Midbrain (tissue), 1 donor: ENCODE data around the gene TIMM44.
"Not testable (repeated sequence)": the region's sequence is repeated elsewhere in the genome, so short reads cannot be mapped to it uniquely, and the experiment has no call there.

Experiments used
- DNase-seq: peaks from one replicate; lab custom pipeline; 2025; lab: John Stamatoyannopoulos, UW

Gene TIMM44

GRCh38 chr19:7900401-7900870 is 43.0 kb downstream of the TIMM44 start:
- no peak for DNase-seq

DNA sequence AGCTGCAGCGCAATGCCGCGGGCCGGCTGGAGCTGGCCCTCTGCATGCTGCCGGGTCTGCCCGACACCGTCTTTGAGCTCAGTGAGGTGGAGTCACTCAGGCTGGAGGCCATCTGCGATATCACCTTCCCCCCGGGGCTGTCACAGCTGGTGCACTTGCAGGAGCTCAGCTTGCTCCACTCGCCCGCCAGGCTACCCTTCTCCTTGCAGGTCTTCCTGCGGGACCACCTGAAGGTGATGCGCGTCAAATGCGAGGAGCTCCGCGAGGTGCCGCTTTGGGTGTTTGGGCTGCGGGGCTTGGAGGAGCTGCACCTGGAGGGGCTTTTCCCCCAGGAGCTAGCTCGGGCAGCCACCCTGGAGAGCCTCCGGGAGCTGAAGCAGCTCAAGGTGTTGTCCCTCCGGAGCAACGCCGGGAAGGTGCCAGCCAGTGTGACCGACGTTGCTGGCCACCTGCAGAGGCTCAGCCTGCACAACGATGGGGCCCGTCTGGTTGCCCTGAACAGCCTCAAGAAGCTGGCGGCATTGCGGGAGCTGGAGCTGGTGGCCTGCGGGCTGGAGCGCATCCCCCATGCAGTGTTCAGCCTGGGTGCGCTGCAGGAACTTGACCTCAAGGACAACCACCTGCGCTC is 43.6 kb downstream of the TIMM44 start:
- DNase-seq: no peak

DNA sequence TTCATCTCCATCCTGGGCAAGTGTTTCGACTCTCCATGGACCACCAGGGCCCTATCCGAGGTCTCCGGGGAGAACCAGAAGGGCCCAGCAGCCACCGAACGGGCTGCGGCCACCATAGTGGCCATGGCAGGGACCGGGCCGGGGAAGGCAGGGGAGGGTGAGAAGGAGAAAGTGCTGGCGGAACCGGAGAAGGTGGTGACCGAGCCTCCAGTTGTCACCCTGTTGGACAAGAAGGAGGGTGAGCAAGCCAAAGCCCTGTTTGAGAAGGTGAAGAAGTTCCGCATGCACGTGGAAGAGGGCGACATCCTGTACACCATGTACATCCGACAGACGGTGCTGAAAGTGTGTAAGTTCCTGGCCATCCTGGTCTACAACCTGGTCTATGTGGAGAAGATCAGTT is 44.5 kb downstream of the TIMM44 start:
- DNase-seq: no peak

DNA sequence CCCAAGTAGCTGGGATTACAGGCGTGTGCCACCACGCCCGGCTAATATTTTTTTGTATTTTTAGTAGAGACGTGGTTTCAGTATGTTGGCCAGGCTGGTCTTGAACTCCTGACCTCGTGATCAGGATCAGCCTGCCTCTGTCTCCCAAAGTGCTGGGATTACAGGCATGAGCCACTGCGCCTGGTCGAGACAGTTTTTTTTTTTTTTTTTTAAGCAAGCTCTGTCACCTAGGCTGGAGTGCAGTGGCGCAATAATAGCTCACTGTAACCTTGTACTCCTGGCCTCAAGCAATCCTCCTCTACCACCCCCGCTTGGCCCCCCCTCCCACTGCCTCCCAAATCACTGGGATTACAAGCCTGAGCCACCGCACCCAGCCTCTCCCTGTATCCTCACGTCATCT is 46.2 kb downstream of the TIMM44 start:
- DNase-seq: no peak

- no peak for DNase-seq
These were observed 47.9 kb downstream of the TIMM44 start for GRCh38 chr19:7895565-7895964.

DNA sequence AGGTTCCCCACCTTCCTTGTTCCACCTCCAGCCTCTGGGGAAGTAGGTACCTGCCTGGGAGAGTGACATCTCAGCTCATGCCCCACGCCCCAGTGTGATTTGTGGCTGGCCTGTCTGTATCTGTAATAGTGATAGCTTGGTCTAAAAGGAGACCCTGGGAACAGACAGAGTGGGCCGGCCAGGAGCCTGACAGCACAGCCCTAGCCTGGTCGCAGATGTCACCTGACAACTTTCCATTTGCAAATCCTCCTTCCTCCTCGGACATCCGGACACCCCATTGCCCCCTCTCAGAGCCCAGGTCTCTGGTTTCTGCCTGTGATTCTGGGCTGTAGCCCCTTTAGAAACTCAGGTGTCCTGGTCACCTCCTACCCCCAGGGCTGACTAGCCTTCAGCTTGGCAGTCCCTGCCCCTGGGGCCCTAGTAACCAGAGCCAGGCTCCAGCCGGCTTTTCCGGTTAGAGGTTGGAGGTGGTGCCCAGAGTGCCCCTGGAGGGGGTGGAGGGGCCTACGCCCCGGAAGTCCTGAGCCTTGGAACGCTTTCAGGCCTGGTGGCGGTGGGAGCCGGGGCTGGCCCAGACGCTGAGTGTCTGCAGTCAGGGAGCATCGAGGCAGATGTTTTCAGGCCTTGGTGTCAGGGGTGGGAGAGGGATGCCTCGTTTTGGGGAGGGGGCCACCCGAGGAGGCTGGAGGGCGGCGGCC is 48.7 kb downstream of the TIMM44 start:
- DNase-seq: no peak

DNA sequence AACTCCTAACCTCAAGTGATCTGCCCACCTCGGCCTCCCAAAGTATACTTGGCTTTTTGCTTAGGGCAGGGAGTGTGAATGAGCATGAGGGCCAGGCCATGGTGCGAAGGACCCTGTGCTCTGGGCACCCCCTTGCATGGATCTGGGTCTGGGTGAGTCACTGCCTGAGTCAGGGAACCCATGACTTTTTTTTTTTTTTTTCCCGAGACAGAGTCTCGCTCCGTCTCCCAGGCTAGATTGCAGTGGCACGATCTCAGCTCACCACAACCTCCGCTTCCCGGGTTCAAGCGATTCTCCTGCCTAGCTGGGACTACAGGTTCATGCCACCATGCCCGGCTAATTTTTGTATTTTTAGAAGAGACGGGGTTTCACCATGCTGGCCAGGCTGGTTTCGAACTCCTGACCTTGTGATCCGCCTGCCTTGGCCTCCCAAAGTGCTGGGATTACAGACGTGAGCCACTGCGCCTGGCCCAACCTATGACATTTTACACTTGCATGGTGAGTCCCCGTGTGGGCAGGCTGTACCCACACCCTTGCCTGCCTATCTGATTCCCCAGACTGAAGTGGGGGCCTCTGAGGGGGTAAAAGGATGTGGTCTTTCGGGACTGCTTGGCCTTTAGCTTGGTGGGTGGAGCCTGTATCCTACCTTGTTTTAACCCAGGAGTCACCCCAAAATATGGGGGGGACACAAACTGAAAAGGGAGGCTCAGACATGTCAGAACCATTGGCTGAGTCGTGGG is 49.9 kb downstream of the TIMM44 start:
- DNase-seq: not testable (repeated sequence)

- no peak for DNase-seq
These were observed 54.6 kb downstream of the TIMM44 start for GRCh38 chr19:7888826-7889217.

GRCh38 chr19:7888145-7888825 is 55.2 kb downstream of the TIMM44 start, which contains the start of gene LRRC8E:
Gene LRRC8E, plus strand, starts transcription at chr19:7888510. Its CDS starts 7,094 bp downstream, at chr19:7895604.
- DNase-seq: no peak

- DNase-seq: no peak
These were observed 55.9 kb downstream of the TIMM44 start for GRCh38 chr19:7887408-7888144.

DNA sequence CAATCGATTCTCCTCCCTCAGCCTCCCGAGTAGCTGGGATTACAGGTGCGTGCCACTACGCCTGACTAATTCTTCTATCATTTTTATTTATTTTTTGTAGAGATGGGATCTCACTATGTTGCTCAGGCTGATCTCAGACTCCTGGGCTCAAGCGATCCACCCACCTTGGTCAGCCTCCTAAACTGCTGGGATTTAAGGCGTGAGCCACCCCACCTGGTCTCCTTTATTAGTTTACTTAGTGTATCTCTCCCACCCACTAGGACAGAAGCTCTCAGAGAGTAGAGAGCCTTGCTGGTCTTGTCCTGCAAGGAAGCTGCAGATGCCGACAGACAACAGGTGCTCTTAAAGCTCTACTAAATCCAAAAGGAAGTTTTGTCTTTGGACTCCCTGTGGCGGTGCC is 57.6 kb downstream of the TIMM44 start:
- DNase-seq: no peak

- no peak for DNase-seq
These were observed 59.5 kb downstream of the TIMM44 start for GRCh38 chr19:7883796-7884570.

DNA sequence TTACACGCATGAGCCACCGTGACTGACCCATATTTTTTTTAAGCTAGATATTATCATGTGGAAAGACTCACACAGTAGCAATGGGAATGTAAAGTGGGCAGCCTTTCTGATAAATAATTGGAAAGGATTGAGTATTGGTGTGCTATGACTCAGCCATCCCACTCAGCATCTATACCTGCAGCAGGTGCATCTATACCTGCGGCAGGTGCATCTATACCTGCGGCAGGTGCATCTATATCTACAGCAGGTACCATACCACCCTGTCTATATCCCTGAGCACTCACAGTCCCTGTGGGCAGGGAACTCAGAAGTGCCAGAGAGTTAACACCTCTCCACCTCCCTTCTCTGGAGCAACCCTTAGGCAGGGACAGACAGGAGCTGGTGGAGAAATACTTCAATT is 60.4 kb downstream of the TIMM44 start:
- DNase-seq: no peak

- no peak for DNase-seq
These were observed 61.6 kb downstream of the TIMM44 start for GRCh38 chr19:7881910-7882309.

DNA sequence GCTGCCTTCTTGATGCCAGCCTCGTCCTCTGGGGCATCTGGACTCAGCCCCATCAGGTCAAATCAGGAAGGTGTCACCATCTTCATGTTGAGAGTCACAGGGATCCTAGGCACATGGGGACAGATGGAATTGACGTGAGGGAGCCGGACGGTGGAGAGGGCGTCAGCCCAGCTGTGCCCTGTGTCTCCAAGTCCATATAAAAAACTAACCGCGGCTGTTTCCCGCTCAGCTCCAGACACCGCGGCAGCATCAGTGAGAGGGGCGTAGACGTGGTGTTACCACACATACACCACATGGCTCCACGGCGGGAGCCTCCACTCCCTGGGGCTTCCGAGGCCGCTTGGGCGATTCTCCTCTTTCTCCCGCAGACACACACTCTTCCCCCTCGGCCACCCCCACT is 63.6 kb downstream of the TIMM44 start:
- DNase-seq: no peak

DNA sequence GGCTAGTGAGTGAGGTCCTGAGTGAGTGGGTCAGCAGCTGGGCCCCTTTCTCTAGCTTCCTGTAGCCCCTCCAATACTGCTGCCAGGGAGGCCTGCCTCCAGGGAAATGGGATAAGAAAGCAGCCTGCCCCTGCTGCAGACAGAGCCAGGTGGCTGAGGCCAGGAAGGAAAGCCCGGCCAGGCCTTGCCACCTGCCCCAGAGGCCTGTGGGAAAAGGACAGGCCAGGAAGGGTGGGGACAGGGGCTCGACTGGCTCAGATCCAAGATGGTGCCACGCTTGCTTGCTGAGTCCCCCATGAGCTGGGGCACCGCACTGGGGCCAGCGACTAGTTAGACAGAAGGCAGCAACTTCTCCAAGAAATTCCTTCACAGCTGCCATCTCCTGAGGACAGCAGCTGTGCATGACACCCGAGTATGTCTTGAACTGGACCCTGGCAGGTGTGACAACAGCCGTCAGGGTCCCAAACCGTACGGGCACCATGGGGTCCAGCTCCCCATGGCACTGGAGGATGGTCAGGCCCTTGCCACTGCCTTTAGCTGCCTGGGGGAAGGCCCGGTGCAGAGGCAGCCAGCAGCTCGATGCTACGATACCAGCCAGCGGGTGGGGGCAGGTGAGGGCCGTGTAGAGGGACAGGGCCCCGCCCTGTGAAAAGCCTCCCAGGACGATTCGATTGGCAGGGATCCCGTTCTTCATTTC is 64.2 kb downstream of the TIMM44 start:
- no peak for DNase-seq

- no peak for DNase-seq
These were observed 66.1 kb downstream of the TIMM44 start for GRCh38 chr19:7877249-7877836.
